HepG2 (cell line): ENCODE measurements around the gene OSBPL5. TPM values are rescaled to one million over a fixed set of nuclear protein-coding genes. Genes with fewer than 3 reads are reported as not detected.

ENCODE experiments used
- ATAC-seq: fragments of 200-7000 bp; cut with Tn5 transposase; 3 replicates; pipeline ENCODE4 v1.9.1; 2020; ENCODE audit warnings: mild to moderate bottlenecking, moderate library complexity
- Bru-seq: library from RNA; stranded (reverse); fragments of 400-500 nt; gene quantifications from one replicate; lab custom pipeline; 2021; lab: Mats Ljungman, UMichigan
- BruChase-seq, 2 experiments: library from RNA; stranded (reverse); fragments of 400-500 nt; gene quantifications; one replicate each; lab custom pipeline; 2021; lab: Mats Ljungman, UMichigan
- BruUV-seq: library from RNA; stranded (reverse); fragments of 400-500 nt; replicated peaks from 2 replicates; lab custom pipeline; 2021; lab: Mats Ljungman, UMichigan
- CTCF ChIA-PET: fragments of 300-600 bp; formaldehyde crosslinking; extraction: SDS; loops from one replicate; lab custom pipeline; 2021; ENCODE audit warnings: low total read pairs, inconsistent platforms, low intra/inter-chr PET ratio; lab: Yijun Ruan, JAX
- POLR2A ChIA-PET: fragments of 350-600 bp; sonication (Branson Sonifier 250); formaldehyde crosslinking; loops from one replicate; lab custom pipeline; 2020; ENCODE audit warnings: antibody characterized with exemption, inconsistent platforms; lab: Yijun Ruan, JAX
- DNase-seq: peaks from one replicate; pipeline ENCODE4 v3.0.0-alpha.2; 2015; ENCODE audit warnings: low spot score
- FAIRE-seq: peaks from 3 replicates; lab custom pipeline; 2011; peaks lifted over from hg19 to GRCh38; lab: Jason Lieb, UNC
- H2AFZ ChIP-seq: one replicate; pipeline ENCODE4 v1.6.1; 2011; ENCODE audit warnings: low read length, inconsistent platforms
- H3K27ac ChIP-seq: fragments of 300-600 bp; 3 replicates; pipeline ENCODE4 v1.8.0; 2011; ENCODE audit warnings: mixed run types, mild to moderate bottlenecking, mixed read lengths, low read length, inconsistent platforms; ENCODE audit not compliant: insufficient read depth; ENCODE audit errors: extremely low read length
- H3K27me3 ChIP-seq, 2 experiments: fragments of 200-600 bp in 1 of 2; 2 replicates in 1 of 2; 3 replicates in 1 of 2; pipeline versions ENCODE4 v1.6.0 to v1.8.0; 2011; ENCODE audit warnings: low read length in 2 of 2, mild to moderate bottlenecking in 2 of 2, moderate library complexity in 2 of 2, inconsistent platforms in 1 of 2; ENCODE audit not compliant: insufficient read depth in 2 of 2, control insufficient read depth in 1 of 2
- H3K36me3 ChIP-seq, 2 experiments: fragments of 200-600 bp in 1 of 2; replicated peaks in 1 of 2; 2 replicates in 1 of 2; 3 replicates in 1 of 2; pipeline versions ENCODE4 v1.5.1 to v1.8.0; 2011; ENCODE audit warnings: low read length in 2 of 2, inconsistent platforms in 1 of 2; ENCODE audit not compliant: insufficient read depth in 2 of 2, control insufficient read depth in 1 of 2
- H3K4me1 ChIP-seq: 2 replicates; pipeline ENCODE4 v1.5.1; 2012; ENCODE audit warnings: low read length, inconsistent platforms; ENCODE audit not compliant: insufficient read depth
- H3K4me2 ChIP-seq: 2 replicates; pipeline ENCODE4 v1.6.0; 2011; ENCODE audit warnings: low read depth, low read length, inconsistent platforms
- H3K4me3 ChIP-seq, 3 experiments: fragments of 200-600 bp in 1 of 3; sonication (generic), shearing (Covaris generic) in 1 of 3; replicated peaks in 1 of 3; 2 replicates each; pipeline ENCODE4 v1.5.1; 2011 to 2016; ENCODE audit warnings: low read length in 3 of 3, inconsistent platforms in 2 of 3, low read depth in 2 of 3, mild to moderate bottlenecking in 2 of 3, control low read depth in 1 of 3, mixed read lengths in 1 of 3; ENCODE audit not compliant: insufficient read depth in 1 of 3
- H3K79me2 ChIP-seq: one replicate; pipeline ENCODE4 v1.6.1; 2011; ENCODE audit warnings: low read length, inconsistent platforms; ENCODE audit not compliant: insufficient read depth
- H3K9ac ChIP-seq: 2 replicates; pipeline ENCODE4 v1.6.0; 2011; ENCODE audit warnings: mild to moderate bottlenecking, low read depth, low read length, inconsistent platforms; ENCODE audit not compliant: insufficient read depth
- H3K9me3 ChIP-seq: 2 replicates; pipeline ENCODE4 v1.5.1; 2012; ENCODE audit warnings: mild to moderate bottlenecking, low read length
- H4K20me1 ChIP-seq: 2 replicates; pipeline ENCODE4 v1.6.0; 2011; ENCODE audit warnings: inconsistent platforms, mild to moderate bottlenecking, low read length, moderate library complexity; ENCODE audit not compliant: insufficient read depth
- ARNT ChIP-seq: fragments of 450-650 bp; IDR thresholded peaks from 2 replicates; pipeline ENCODE4 v1.6.1; 2017
- ATF6 ChIP-seq: sonication (generic); formaldehyde crosslinking; conservative IDR thresholded peaks from 2 replicates; pipeline ENCODE4 v1.4.0; 2020; ENCODE audit warnings: missing genetic modification reagents
- EZH2 ChIP-seq: conservative IDR thresholded peaks from 2 replicates; pipeline ENCODE4 v1.6.1; 2012; ENCODE audit warnings: mild to moderate bottlenecking, low read depth, low read length, moderate library complexity
- KAT2B ChIP-seq: fragments of 150-350 bp; IDR thresholded peaks from 2 replicates; pipeline ENCODE4 v1.6.1; 2014; ENCODE audit warnings: low read depth, low read length, borderline replicate concordance
- MATR3 ChIP-seq: sonication (generic); formaldehyde crosslinking; IDR thresholded peaks from 2 replicates; pipeline ENCODE4 v1.4.0; 2020; ENCODE audit warnings: missing genetic modification reagents
- NCOA2 ChIP-seq: sonication (generic); formaldehyde crosslinking; IDR thresholded peaks from 2 replicates; pipeline ENCODE4 v1.8.0; 2022; ENCODE audit warnings: inconsistent platforms
- REL ChIP-seq: sonication (generic); formaldehyde crosslinking; conservative IDR thresholded peaks from 2 replicates; pipeline ENCODE4 v1.8.0; 2022; ENCODE audit warnings: mild to moderate bottlenecking, missing genetic modification reagents, moderate library complexity
- REXO4 ChIP-seq: sonication (generic); formaldehyde crosslinking; IDR thresholded peaks from 2 replicates; pipeline ENCODE4 v1.8.0; 2022; ENCODE audit warnings: missing genetic modification reagents, mild to moderate bottlenecking, borderline replicate concordance
- SP4 ChIP-seq: sonication (generic); formaldehyde crosslinking; IDR thresholded peaks from 2 replicates; pipeline ENCODE4 v1.8.1; 2023; ENCODE audit warnings: mild to moderate bottlenecking, missing genetic modification reagents
- SP5 ChIP-seq: IDR thresholded peaks from 2 replicates; pipeline ENCODE4 v1.6.1; 2016; ENCODE audit warnings: low read depth, borderline replicate concordance
- TBL1XR1 ChIP-seq: fragments of 150-350 bp; IDR thresholded peaks from 2 replicates; pipeline ENCODE4 v1.6.1; 2014; ENCODE audit warnings: borderline replicate concordance, low read length; ENCODE audit not compliant: partially characterized antibody
- THYN1 ChIP-seq: sonication (generic); formaldehyde crosslinking; IDR thresholded peaks from 2 replicates; pipeline ENCODE4 v1.8.1; 2023; ENCODE audit warnings: low read depth, mild to moderate bottlenecking, moderate library complexity, missing genetic modification reagents, borderline replicate concordance
- XBP1 ChIP-seq: sonication (generic); formaldehyde crosslinking; IDR thresholded peaks from 2 replicates; pipeline ENCODE4 v1.5.0; 2020; ENCODE audit warnings: missing genetic modification reagents
- ZNF430 ChIP-seq: sonication (generic); formaldehyde crosslinking; IDR thresholded peaks from 2 replicates; pipeline ENCODE4 v1.9.0; 2021; ENCODE audit warnings: mild to moderate bottlenecking, missing genetic modification reagents
- ZNF713 ChIP-seq: sonication (generic); formaldehyde crosslinking; IDR thresholded peaks from 2 replicates; pipeline ENCODE4 v1.4.0; 2020; ENCODE audit warnings: mild to moderate bottlenecking, missing genetic modification reagents
- WGBS: methylation state at CpG from one replicate; pipeline ENCODE4 v1.1.6; 2017; ENCODE audit warnings: low lambda C conversion rate; 5-methylcytosine and 5-hydroxymethylcytosine counted together
- in situ Hi-C: cut with HindIII; loops from 2 replicates; pipeline ENCODE4 v1.10.0; 2017; ENCODE audit warnings: low pct_unique_long_range_greater_than_20kb; ENCODE audit not compliant: extremely low pct_ligation_motif_present
- intact Hi-C: fragments of 100-400 bp; cut with micrococcal nuclease; formaldehyde crosslinking; loops from one replicate; pipeline ENCODE4 v1.10.0; 2022; ENCODE audit not compliant: unreplicated experiment
- long read RNA-seq, 2 experiments: library from RNA in 1 of 2; library from polyadenylated mRNA in 1 of 2; stranded (forward) in 1 of 2; unstranded in 1 of 2; transcript quantifications; one replicate each; pipeline ENCODE4 v2.0.0, GENCODE V29; 2019 to 2022
- polyA minus RNA-seq, 3 experiments: library from RNA; depleted of rRNA, polyadenylated mRNA; stranded (reverse); fragments of >200 nt; gene quantifications; 2 replicates each; pipeline ENCODE4 v1.2.3, GENCODE V29; 2011; ENCODE audit warnings: low replicate concordance in 1 of 3
- polyA plus RNA-seq, 8 experiments: library from polyadenylated mRNA; depleted of rRNA in 3 of 8; stranded (reverse) in 7 of 8; unstranded in 1 of 8; fragments of >200 nt; fragmentation: Illumina TruSeq in 4 of 8; extraction: Trizol in 4 of 8; gene quantifications; 2 replicates each; pipeline versions ENCODE4 v1.2.1 to v1.2.3, GENCODE V29; 2011 to 2016; ENCODE audit warnings: low read depth in 4 of 8, missing spikeins in 1 of 8, mixed read lengths in 1 of 8; ENCODE audit not compliant: insufficient read depth in 1 of 8
- total RNA-seq, 5 experiments: library from RNA; depleted of rRNA; stranded (reverse); fragments of >200 nt; fragmentation: Illumina TruSeq; extraction: Trizol; gene quantifications; 2 replicates each; pipeline ENCODE4 v1.2.3, GENCODE V29; 2016; ENCODE audit warnings: low read depth in 1 of 5
- TF ChIP-seq, protein P1 (sequence below): sonication (generic); formaldehyde crosslinking; IDR thresholded peaks from 2 replicates; pipeline ENCODE4 v1.4.0; 2020; ENCODE audit warnings: missing genetic modification reagents

Gene OSBPL5
- not detected in 2 replicates for total RNA-seq (2016; rRNA removed; fragmentation: Illumina TruSeq; extraction: Trizol)
- total RNA-seq (2016; cell fraction: cytosol; rRNA removed; fragmentation: Illumina TruSeq; extraction: Trizol; ENCODE audit: low read depth) = 0.26 TPM in 1 of 2 replicates, not detected in the other
- not detected in 2 replicates for total RNA-seq (2016; cell fraction: insoluble cytoplasmic fraction; rRNA removed; fragmentation: Illumina TruSeq; extraction: Trizol)
- not detected in 2 replicates for total RNA-seq (2016; cell fraction: membrane; rRNA removed; fragmentation: Illumina TruSeq; extraction: Trizol)
- not detected in 2 replicates for total RNA-seq (2016; cell fraction: nucleus; rRNA removed; fragmentation: Illumina TruSeq; extraction: Trizol)
- polyA plus RNA-seq (2011; rRNA removed) = not detected in 2 replicates
- not detected in 2 replicates for polyA plus RNA-seq (2011; cell fraction: cytosol; rRNA removed)
- 0.34 TPM in 1 of 2 replicates, not detected in the other for polyA plus RNA-seq (2011; cell fraction: nucleus; rRNA removed)
- polyA plus RNA-seq (2012) = not detected in 2 replicates
- polyA plus RNA-seq (2016; cell fraction: cytosol; fragmentation: Illumina TruSeq; extraction: Trizol; ENCODE audit: low read depth) = not detected in 2 replicates
- polyA plus RNA-seq (2016; cell fraction: insoluble cytoplasmic fraction; fragmentation: Illumina TruSeq; extraction: Trizol; ENCODE audit: low read depth) = not detected in 2 replicates
- polyA plus RNA-seq (2016; cell fraction: membrane; fragmentation: Illumina TruSeq; extraction: Trizol; ENCODE audit: low read depth) = not detected in 2 replicates
- not detected in 2 replicates for polyA plus RNA-seq (2016; cell fraction: nucleus; fragmentation: Illumina TruSeq; extraction: Trizol; ENCODE audit: insufficient read depth, low read depth)
- 41.3 TPM in 1 of 2 replicates, not detected in the other for polyA minus RNA-seq (2011; rRNA and poly(A)+ RNA removed; ENCODE audit: low replicate concordance)
- 0.40 and 0.97 TPM in 2 replicates for polyA minus RNA-seq (2011; cell fraction: cytosol; rRNA and poly(A)+ RNA removed)
- polyA minus RNA-seq (2011; cell fraction: nucleus; rRNA and poly(A)+ RNA removed) = not detected in 2 replicates
- Bru-seq, nascent RNA = percentile 7 among the genes with signal in this experiment
- BruChase-seq, experiment 1, labeled RNA remaining after a 6-hour chase = percentile 6 among the genes with signal in this experiment
- BruChase-seq, experiment 2, labeled RNA remaining after a 2-hour chase = percentile 10 among the genes with signal in this experiment
- long read RNA-seq, experiment 1 = 0 reads
- long read RNA-seq, experiment 2 = 0 reads

GRCh38 chr11:3165152-3165705 lies at the start of gene OSBPL5:
TSS of gene OSBPL5 (minus strand) at chr11:3165310. CDS start at chr11:3129148, 36,162 bp downstream.
- in situ Hi-C loops = no loop called here
- Histone ChIP-seq H4K20me1 (peaks cover 3% of the 10 kb centered on the region; the same call in 1 of the 2 replicates), H3K9me3 (no peaks in the 10 kb centered on the region), H3K27me3 (peaks cover 25 to 88% of the 10 kb centered on the region in 2 experiments), H3K4me1 (no peaks in the 10 kb centered on the region), H3K79me2 (no peaks in the 10 kb centered on the region), H3K36me3 (no peaks in the 10 kb centered on the region), H3K9ac (no peak within 1 kb of the TSS), H3K4me2 (no peak within 1 kb of the TSS), H3K4me3 (no peak within 1 kb of the TSS), H2AFZ (no peak within 1 kb of the TSS), H3K27ac (no peak within 1 kb of the TSS)
- ChIA-PET CTCF (no interaction called here), POLR2A (no interaction called here)
- FAIRE-seq (no peak), DNase-seq (no peak), ATAC-seq (no peak)
- WGBS = no CpG with 5 or more reads among the region's 63 CpGs
- no TSS peak for BruUV-seq
- intact Hi-C loops = no loop called here
- TF ChIP-seq XBP1 (CRISPR knock-in tag) = no peak
- TF ChIP-seq SP5 (CRISPR knock-in tag) = no peak
- TF ChIP-seq MATR3 (CRISPR knock-in tag) = no peak
- TF ChIP-seq ZNF430 (CRISPR knock-in tag) = no peak
- no peak for TF ChIP-seq TBL1XR1
- no peak for TF ChIP-seq REL
- TF ChIP-seq KAT2B = no peak
- no peak for TF ChIP-seq NCOA2
- no peak for TF ChIP-seq ATF6 (CRISPR knock-in tag)
- TF ChIP-seq THYN1 = no peak
- TF ChIP-seq ZNF713 (CRISPR knock-in tag) = no peak
- TF ChIP-seq ARNT = no peak
- TF ChIP-seq EZH2 = 0 out of 2 replicates have a peak, but pooled peaks have one; percentile 31
- TF ChIP-seq SP4 (CRISPR knock-in tag) = no peak
- TF ChIP-seq REXO4 (CRISPR knock-in tag) = no peak
- TF ChIP-seq, protein P1, sequence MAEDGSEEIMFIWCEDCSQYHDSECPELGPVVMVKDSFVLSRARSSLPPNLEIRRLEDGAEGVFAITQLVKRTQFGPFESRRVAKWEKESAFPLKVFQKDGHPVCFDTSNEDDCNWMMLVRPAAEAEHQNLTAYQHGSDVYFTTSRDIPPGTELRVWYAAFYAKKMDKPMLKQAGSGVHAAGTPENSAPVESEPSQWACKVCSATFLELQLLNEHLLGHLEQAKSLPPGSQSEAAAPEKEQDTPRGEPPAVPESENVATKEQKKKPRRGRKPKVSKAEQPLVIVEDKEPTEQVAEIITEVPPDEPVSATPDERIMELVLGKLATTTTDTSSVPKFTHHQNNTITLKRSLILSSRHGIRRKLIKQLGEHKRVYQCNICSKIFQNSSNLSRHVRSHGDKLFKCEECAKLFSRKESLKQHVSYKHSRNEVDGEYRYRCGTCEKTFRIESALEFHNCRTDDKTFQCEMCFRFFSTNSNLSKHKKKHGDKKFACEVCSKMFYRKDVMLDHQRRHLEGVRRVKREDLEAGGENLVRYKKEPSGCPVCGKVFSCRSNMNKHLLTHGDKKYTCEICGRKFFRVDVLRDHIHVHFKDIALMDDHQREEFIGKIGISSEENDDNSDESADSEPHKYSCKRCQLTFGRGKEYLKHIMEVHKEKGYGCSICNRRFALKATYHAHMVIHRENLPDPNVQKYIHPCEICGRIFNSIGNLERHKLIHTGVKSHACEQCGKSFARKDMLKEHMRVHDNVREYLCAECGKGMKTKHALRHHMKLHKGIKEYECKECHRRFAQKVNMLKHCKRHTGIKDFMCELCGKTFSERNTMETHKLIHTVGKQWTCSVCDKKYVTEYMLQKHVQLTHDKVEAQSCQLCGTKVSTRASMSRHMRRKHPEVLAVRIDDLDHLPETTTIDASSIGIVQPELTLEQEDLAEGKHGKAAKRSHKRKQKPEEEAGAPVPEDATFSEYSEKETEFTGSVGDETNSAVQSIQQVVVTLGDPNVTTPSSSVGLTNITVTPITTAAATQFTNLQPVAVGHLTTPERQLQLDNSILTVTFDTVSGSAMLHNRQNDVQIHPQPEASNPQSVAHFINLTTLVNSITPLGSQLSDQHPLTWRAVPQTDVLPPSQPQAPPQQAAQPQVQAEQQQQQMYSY (CRISPR knock-in tag) = peak; percentile 88
